HG03460 (cell line): ENCODE results near the gene SCMH1.

Experiments
- ATAC-seq: cut with Tn5 transposase; IDR thresholded peaks from one replicate; pipeline ENCODE4 v1.9.1; 2021; ENCODE audit not compliant: unreplicated experiment

The SCMH1 gene

GRCh38 chr1:41032147-41032546 is 210.0 kb downstream of the SCMH1 start:
- ATAC-seq = no peak

- ATAC-seq = no peak
Observed at GRCh38 chr1:41030872-41031616, 211.1 kb downstream of the SCMH1 start.

DNA sequence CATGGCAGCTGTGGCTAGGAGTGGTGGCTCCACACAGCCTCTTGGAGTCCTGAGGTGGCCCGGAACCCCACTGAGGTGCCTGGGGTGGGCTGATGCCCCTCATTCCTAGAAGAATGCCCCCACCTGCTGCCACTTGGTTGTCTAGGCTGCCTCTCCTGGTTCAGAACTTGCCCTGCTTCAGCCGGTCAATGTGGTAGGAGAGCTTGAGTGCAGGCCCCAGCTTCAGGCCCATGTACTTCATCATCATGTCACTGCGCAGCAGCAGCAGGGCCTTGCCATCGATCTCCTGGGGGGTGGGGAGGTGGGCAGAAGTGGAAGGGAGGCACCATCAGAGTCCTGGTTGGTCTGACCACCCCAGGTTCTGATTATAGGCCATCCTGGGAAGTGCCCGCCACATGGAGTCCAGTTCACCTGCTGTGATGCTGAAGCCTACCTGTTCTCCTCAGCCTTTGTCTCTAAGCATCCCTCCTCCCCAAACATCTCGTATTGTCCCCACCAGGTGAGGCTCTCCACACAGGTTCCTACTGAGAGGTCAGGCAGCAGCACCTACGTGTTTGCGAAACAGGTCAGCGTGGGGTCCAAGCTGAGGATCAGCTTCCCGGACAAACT is 214.0 kb downstream of the SCMH1 start:
- no peak for ATAC-seq

DNA sequence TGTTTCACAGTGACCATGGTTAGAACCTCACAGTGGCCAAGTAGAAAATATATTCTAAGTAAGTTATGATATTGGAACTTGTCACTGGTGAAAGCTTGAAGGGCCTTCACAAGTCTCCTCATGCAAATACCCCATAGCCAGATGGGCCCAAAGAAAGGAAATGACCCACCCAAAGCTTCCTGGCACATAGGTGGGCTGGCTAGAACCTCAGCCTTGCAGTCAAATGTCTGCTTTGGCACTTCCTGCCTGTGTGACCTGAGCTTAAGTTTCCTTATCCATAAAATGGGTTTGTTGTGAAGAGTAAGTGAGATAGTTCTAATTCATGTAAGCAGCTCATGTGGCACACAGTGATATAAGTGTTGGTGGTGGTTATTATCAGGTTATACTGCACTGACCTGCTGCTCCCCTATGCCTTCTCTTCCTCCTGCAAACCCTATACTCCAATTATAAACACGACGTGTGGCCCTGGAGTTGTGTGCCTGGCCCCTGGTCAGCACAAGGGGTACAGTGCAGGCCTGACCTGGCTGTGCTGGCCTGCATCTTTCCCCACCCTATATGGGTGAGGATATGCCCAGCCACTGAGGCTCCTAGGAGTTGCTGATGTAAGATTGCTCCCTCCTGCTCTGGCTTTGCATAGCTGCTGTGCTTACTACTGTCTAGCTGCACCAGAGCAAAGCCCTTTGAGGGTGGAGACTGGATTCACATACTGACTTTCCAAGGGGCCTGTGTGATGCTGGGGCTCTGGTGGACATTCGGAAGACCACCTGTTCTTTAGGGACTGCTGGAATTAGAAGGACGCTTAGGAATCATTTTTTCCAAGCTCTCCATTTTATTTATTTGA is 215.9 kb downstream of the SCMH1 start:
- no peak for ATAC-seq

GRCh38 chr1:41024953-41025352 is 217.2 kb downstream of the SCMH1 start:
- no peak for ATAC-seq

- ATAC-seq = no peak
Observed at GRCh38 chr1:41023279-41023990, 218.7 kb downstream of the SCMH1 start.

DNA sequence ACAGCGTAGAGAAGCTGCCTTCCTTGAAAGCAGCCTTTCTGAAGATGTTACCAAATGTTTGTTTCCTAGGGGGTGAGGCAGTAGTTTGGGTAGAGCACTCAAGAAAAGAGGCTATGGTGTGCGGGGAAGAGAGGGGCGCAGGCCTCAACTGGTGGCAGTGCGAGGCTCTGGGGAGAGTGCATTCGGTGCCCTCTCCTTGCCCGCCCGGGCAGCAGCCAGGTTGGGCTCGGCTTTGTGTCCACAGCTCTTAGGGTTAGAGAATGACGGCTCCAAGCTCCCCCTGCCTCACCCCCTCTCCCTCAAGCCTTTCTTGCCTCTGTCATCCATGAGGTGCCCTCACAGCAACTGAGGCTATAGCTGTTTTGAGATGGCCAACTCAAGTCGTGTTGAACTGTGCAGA is 219.7 kb downstream of the SCMH1 start:
- no peak for ATAC-seq

DNA sequence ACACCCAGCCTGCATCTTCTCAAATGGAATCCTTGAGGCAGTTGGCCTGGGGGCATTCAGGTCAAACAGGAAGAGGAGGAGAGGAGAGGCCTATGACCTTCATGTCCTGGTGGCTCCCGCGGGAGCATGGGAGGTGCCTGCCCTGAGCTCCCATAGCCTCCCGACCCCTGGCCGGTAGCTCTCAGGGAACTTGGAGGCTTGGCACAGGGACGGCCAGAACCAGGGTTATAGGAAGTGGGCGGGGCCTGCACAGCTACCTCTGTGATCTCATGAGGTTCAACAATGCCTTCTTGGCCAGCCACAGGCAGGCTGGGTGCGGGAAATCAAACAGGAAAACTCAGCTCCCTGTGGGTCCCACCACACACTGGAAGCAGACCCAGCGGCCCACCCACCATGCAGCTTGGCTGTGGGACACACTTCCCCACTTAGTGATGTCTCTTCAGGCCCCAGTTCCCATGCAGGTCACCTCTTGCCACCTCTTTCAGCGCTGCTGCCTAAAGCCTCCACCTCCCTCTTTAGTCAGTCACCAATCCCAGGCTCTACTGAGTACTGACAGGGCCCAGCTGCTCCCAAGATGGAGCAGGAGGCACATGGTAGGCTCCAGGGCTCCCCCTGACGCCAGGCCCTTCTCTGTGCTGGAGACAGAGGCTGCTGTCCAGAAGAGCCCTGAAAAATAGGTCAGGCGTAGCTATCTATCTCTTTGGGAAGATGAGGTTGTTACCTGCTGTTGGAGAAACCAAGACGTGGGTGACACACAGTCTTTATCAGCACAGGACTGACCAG is 220.4 kb downstream of the SCMH1 start, which contains the start of gene SLFNL1:
Gene SLFNL1, minus strand, starts transcription at position 200 of the 783 bp plus-strand sequence. CDS start 1,065 bp downstream, outside the sequence.
- ATAC-seq = no peak

- no peak for ATAC-seq
Observed at GRCh38 chr1:41020654-41021053, 221.5 kb downstream of the SCMH1 start.

DNA sequence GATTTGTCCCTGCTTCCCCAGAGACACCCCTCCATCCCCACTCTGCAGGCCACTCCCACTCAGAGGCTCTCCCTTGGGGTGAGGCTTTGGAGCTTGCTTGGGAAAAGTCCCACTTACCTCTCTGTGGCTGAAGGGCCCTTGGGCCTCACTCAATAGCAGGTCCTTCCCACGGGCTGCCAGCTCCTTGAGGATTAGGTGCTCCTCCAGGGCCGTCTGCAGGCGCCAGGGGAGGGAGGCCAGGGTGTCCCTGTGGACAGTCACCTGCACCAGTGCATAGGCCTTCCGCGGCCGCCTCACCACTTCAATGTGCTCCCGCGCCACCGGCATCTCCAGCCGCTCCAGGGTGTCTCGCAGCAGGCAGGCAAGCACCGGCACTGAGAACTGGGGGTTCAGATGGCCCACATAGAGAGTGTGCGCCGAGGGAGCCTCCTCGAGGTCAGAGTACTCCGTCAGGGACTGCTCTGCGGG is 222.0 kb downstream of the SCMH1 start:
- ATAC-seq = no peak

DNA sequence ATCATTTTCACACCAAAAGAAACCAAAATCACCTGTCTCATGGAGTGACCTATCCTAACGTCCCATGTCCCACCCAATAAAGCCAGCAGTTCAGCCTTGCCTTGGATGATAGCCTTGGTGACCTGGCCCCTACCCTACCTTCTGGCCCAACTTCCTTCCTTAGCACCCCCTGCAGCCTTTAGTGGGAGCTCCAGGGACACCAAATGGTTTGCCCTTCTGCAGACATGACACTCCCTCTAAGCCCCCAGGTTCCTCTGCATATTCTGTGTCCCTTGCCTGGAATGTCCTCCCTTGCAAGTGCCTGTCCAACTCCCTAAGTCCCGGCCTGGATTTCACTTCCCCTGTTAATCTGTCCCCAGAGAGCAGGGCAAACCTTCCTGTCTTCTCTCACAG is 222.8 kb downstream of the SCMH1 start:
- ATAC-seq = no peak

GRCh38 chr1:41018018-41018410 is 224.1 kb downstream of the SCMH1 start:
- no peak for ATAC-seq

DNA sequence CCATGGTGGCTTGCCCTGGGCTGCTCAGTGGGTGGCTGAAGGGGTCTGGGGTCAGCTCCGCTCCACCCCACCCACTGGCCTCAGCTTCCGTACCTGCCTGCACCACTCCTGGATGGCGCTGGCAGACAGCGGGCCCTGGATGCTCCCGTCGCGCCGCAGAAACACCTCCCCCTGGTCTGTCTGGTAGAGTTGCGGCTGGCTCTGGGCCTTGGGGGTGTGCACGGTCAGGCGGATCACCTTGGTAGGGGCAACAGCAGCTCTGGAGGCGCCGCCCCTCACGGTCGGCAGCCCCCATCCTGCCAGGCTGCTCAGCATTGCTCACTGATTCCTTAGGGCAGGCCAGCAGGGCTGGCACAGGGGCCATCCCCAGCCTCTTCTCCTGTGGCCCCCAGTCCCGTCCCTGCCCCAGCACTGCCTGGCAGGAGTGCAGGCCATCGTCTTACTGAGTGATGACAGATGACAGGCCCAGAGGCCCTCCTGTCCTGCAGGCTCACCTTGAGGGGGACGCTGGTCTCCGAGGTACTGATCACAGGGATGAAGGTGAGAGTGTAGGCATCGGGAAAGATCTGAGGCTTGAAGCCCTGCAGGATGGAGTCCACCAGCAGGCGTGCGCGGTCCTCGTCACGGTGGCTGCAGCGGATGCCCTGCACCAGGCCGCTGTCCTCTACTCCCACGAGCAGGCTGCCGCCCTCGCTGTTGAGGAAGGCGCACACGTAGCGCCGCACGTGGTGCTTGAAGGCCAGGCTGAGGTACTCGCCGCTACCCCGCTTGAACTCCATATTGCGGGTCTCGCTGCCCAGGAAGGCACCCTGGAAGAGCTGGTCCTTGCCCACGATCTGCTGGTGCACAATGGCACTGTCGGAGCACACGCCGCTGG is 224.7 kb downstream of the SCMH1 start:
- ATAC-seq = no peak

GRCh38 chr1:41015897-41016470 is 226.1 kb downstream of the SCMH1 start:
- no peak for ATAC-seq

DNA sequence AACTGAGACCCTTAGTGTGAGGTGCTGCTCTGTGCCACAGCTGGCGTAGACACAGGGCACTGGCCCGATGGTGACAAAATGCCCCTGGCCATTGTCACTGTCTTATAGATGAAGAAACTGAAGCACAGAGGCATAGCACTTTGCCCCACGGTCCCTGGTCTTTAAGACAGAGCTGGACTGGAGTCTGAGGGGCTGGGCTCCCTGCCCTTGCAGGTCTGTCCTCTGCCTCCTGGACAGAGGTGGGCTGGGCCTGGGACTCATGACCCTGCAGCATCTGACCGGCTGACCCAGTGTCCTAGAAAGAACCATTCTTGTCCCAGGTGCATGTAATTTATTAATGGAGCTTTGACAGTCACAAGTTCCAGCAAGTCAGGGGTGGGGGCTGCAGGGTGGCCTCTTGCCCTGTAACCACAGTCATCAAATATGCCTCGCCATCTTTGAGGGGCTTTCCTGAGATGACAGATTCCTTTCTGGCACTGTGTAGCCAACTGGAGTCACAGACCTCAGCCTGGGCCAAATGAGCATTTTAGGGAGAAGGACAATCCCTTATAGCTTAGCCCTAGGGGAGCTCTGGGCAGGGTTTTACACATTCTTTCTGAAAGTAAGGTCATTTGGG is 226.7 kb downstream of the SCMH1 start:
- ATAC-seq = no peak

- ATAC-seq = no peak
Observed at GRCh38 chr1:41014871-41015270, 227.2 kb downstream of the SCMH1 start.

DNA sequence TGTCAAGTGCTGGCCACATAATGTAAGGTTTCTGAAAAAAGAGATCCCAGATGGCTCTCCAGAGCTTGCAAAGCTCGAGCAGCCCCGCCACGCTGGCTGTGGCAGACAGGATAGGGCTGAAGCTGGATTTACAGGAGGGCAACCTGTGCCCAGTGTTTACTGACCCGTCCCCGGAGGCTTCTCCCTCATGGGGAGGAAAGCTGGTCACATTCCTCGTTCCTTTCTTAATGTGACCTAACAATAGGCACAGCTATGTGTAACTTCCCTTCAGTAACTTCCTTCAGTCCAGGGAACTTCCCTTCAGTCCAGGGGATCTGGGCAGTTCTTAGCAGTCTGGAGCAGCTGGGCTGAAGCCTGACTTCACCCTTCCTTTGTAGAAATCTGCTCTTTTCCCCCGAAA is 228.3 kb downstream of the SCMH1 start:
- no peak for ATAC-seq

- ATAC-seq = no peak
Observed at GRCh38 chr1:41013024-41013423, 229.1 kb downstream of the SCMH1 start.

DNA sequence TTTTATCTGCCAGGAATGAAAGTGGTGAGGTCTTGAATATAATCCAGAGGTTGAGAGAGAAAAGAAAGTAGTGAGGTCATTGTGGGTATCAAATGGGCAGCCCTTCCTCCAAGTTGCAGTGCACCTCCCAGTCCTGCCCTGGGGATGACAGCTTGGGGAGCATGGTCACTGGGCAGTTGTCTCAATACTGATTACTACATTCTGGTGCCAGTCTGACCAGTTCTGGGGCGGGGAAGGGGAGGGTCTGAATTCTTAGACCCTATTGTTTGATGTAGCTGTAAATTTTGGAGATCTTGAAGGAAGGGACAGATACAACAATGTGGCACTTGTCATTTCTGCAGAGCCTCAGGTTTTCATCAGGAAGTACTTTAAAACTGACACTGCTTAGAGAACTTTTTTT is 231.8 kb downstream of the SCMH1 start:
- no peak for ATAC-seq
